ENCODE results near the gene RNU6-1.

Gene RNU6-1

GRCh38 chr15:67801142-67801541, 38.7 kb downstream of the RNU6-1 start:
- DNase-seq (ENCODE audit: low read depth), result no peak

- no peak for DNase-seq (ENCODE audit: low read depth)
Measured at GRCh38 chr15:67799801-67800205, 40.0 kb downstream of the RNU6-1 start.

GRCh38 chr15:67796196-67797127, 43.4 kb downstream of the RNU6-1 start:
- DNase-seq (ENCODE audit: low read depth), result no peak

GRCh38 chr15:67794832-67795574, 44.8 kb downstream of the RNU6-1 start:
- DNase-seq (ENCODE audit: low read depth), result no peak

GRCh38 chr15:67792250-67792942, 47.4 kb downstream of the RNU6-1 start:
- no peak for DNase-seq (ENCODE audit: low read depth)

- no peak for DNase-seq (ENCODE audit: low read depth)
Measured at GRCh38 chr15:67790610-67791319, 49.1 kb downstream of the RNU6-1 start.
